ENCODE measurements around the gene PCNA.

Gene PCNA

DNA sequence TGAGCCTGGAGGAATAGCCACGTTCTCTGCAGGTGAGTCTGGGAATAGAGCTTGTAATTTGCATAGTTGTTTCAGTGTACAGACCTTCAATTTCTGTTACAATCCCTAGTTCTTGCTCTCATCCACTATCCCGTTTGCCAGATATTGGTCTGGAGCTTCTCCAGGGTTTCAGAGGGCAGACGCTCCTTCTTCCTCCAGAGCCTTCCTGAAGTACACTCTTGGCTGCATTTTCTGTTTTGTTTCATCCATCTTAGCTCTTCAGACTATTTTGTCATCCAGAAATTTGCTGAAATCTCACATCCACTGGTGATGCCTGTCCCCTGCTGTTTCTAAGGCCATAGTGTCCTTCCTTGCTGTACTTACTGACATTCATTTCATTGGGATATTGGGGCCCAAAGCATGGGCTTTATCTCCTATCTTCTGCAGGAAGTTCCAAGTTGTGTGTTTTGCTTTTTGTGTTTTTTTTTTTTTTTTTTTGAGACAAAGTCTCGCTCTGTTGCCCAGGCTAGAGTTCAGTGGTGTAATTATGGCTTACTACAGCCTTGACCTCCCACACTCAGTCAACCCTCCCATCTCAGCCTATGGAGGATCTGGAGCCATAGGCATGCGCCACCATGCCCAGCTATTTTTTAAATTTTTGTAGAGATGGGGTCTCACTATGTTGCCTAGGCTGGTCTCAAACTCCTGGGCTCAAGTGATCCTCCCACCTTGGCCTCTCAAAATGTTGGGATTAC is 25.8 kb upstream of the PCNA start:
- Histone ChIP-seq H3K27me3 (ENCODE audit: insufficient read depth, low read depth) (no peaks in the 10 kb centered on the region), H3K79me2 (ENCODE audit: insufficient read depth, low read depth) (no peaks in the 10 kb centered on the region; the same call in 1 of the 2 replicates), H3K27ac (no peak overlapping the region), H3K4me2 (no peak overlapping the region), H2AFZ (ENCODE audit: low read depth) (no peak overlapping the region), H3K9ac (no peak overlapping the region), H3K4me3 (IDR thresholded peaks at IDR 0.05; ENCODE audit: insufficient read depth, low read depth, low read length) (no peak overlapping the region), H3K36me3 (ENCODE audit: insufficient read depth) (no peaks in the 10 kb centered on the region), H4K20me1 (ENCODE audit: insufficient read depth) (no peaks in the 10 kb centered on the region), H3K4me1 (ENCODE audit: low read depth, poor library complexity, severe bottlenecking) (peaks cover 21% of the 10 kb centered on the region)
- TF ChIP-seq, protein P1, sequence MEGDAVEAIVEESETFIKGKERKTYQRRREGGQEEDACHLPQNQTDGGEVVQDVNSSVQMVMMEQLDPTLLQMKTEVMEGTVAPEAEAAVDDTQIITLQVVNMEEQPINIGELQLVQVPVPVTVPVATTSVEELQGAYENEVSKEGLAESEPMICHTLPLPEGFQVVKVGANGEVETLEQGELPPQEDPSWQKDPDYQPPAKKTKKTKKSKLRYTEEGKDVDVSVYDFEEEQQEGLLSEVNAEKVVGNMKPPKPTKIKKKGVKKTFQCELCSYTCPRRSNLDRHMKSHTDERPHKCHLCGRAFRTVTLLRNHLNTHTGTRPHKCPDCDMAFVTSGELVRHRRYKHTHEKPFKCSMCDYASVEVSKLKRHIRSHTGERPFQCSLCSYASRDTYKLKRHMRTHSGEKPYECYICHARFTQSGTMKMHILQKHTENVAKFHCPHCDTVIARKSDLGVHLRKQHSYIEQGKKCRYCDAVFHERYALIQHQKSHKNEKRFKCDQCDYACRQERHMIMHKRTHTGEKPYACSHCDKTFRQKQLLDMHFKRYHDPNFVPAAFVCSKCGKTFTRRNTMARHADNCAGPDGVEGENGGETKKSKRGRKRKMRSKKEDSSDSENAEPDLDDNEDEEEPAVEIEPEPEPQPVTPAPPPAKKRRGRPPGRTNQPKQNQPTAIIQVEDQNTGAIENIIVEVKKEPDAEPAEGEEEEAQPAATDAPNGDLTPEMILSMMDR (conservative IDR thresholded peaks at IDR 0.05; ENCODE audit: low read depth, low read length): no peak

DNA sequence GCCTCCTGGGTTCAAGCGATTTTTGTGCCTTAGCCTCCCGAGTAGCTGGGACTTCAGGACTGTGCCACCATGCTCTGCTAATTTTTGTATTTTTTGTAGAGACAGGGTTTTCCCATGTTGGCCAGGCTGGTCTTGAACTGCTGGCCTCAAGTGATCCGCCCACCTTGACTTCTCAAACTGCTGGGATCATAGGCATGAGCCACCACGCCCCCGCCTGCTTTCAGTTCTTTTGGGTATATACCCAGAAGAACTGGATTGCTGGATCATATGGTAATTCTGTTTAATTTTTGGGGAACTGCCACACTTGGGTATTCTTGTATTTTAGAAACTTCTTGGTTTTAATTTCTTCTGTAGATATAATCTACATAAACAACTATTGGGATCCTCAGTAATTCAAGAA is 24.1 kb upstream of the PCNA start:
- Histone ChIP-seq H3K9ac (no peak overlapping the region), H3K79me2 (ENCODE audit: insufficient read depth, low read depth) (no peaks in the 10 kb centered on the region; the same call in 1 of the 2 replicates), H3K4me2 (no peak overlapping the region), H3K36me3 (ENCODE audit: insufficient read depth) (no peaks in the 10 kb centered on the region), H3K4me1 (ENCODE audit: low read depth, poor library complexity, severe bottlenecking) (peaks cover 21% of the 10 kb centered on the region), H3K27ac (no peak overlapping the region), H4K20me1 (ENCODE audit: insufficient read depth) (no peaks in the 10 kb centered on the region), H3K4me3 (IDR thresholded peaks at IDR 0.05; ENCODE audit: insufficient read depth, low read depth, low read length) (no peak overlapping the region), H3K27me3 (ENCODE audit: insufficient read depth, low read depth) (no peaks in the 10 kb centered on the region), H2AFZ (ENCODE audit: low read depth) (no peak overlapping the region)
- TF ChIP-seq, protein P1 (conservative IDR thresholded peaks at IDR 0.05; ENCODE audit: low read depth, low read length): no peak

DNA sequence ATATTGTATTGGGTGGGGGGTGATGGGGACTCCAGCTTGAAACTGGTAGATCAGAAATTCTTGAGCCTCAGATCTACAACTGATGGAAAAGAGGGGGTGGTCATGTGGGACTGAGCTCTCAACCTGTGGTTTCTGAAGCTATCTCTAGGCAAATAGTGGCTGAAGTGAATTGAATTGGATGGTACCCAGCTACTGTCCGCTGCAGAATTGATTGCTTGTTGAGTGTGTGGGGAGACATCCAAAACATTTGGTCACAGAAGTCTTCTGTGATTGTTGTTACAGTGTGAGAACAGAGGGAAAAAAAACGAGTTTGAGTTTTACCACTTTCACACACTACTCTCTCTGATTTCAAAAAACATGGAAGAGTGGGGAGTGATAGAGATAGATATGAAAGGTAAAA is 21.9 kb upstream of the PCNA start:
- Histone ChIP-seq H3K27ac (no peak overlapping the region), H2AFZ (ENCODE audit: low read depth) (no peak overlapping the region), H3K4me1 (ENCODE audit: low read depth, poor library complexity, severe bottlenecking) (peaks cover 4% of the 10 kb centered on the region), H3K9ac (no peak overlapping the region), H3K27me3 (ENCODE audit: insufficient read depth, low read depth) (no peaks in the 10 kb centered on the region), H4K20me1 (ENCODE audit: insufficient read depth) (no peaks in the 10 kb centered on the region), H3K4me3 (IDR thresholded peaks at IDR 0.05; ENCODE audit: insufficient read depth, low read depth, low read length) (no peak overlapping the region), H3K4me2 (no peak overlapping the region), H3K79me2 (ENCODE audit: insufficient read depth, low read depth) (no peaks in the 10 kb centered on the region; the same call in 1 of the 2 replicates), H3K36me3 (ENCODE audit: insufficient read depth) (no peaks in the 10 kb centered on the region)
- TF ChIP-seq, protein P1 (conservative IDR thresholded peaks at IDR 0.05; ENCODE audit: low read depth, low read length): no peak

- Histone ChIP-seq H3K79me2 (ENCODE audit: insufficient read depth, low read depth) (no peaks in the 10 kb centered on the region), H3K27ac (no peak overlapping the region), H3K9ac (no peak overlapping the region), H3K36me3 (ENCODE audit: insufficient read depth) (no peaks in the 10 kb centered on the region), H3K4me1 (ENCODE audit: low read depth, poor library complexity, severe bottlenecking) (no peaks in the 10 kb centered on the region), H3K4me2 (no peak overlapping the region), H4K20me1 (ENCODE audit: insufficient read depth) (no peaks in the 10 kb centered on the region), H3K4me3 (IDR thresholded peaks at IDR 0.05; ENCODE audit: insufficient read depth, low read depth, low read length) (no peak overlapping the region), H2AFZ (ENCODE audit: low read depth) (no peak overlapping the region), H3K27me3 (ENCODE audit: insufficient read depth, low read depth) (no peaks in the 10 kb centered on the region)
- TF ChIP-seq, protein P1 (conservative IDR thresholded peaks at IDR 0.05; ENCODE audit: low read depth, low read length): no peak
Measured at GRCh38 chr20:5140195-5140594, 20.4 kb upstream of the PCNA start.

Measured in KMS-11 (cell line).